GM18526 (cell line): ENCODE results near the gene PLD5.

ENCODE experiments used
- POLR2A ChIP-seq: IDR thresholded peaks from 3 replicates; pipeline ENCODE4 v1.6.1; 2011; ENCODE audit not compliant: insufficient read length; ENCODE audit errors: extremely low read depth

The PLD5 gene

GRCh38 chr1:242189591-242189990 is 334.9 kb downstream of the PLD5 start:
- TF ChIP-seq POLR2A, result no peak

- TF ChIP-seq POLR2A, result no peak
Observed at GRCh38 chr1:242187816-242188215, 336.7 kb downstream of the PLD5 start.

GRCh38 chr1:242187171-242187570 is 337.3 kb downstream of the PLD5 start:
- TF ChIP-seq POLR2A, result no peak

- no peak for TF ChIP-seq POLR2A
Observed at GRCh38 chr1:242185731-242186130, 338.8 kb downstream of the PLD5 start.

- no peak for TF ChIP-seq POLR2A
Observed at GRCh38 chr1:242184955-242185354, 339.5 kb downstream of the PLD5 start.

- TF ChIP-seq POLR2A, result no peak
Observed at GRCh38 chr1:242178924-242179708, 345.4 kb downstream of the PLD5 start.

- TF ChIP-seq POLR2A, result no peak
Observed at GRCh38 chr1:242178436-242178835, 346.1 kb downstream of the PLD5 start.

- TF ChIP-seq POLR2A, result no peak
Observed at GRCh38 chr1:242162140-242162539, 362.4 kb downstream of the PLD5 start.

- no peak for TF ChIP-seq POLR2A
Observed at GRCh38 chr1:242147096-242147976, 377.2 kb downstream of the PLD5 start.

- TF ChIP-seq POLR2A, result no peak
Observed at GRCh38 chr1:242146652-242147051, 377.8 kb downstream of the PLD5 start.

- no peak for TF ChIP-seq POLR2A
Observed at GRCh38 chr1:242140836-242141235, 383.7 kb downstream of the PLD5 start.

GRCh38 chr1:242139986-242140385 is 384.5 kb downstream of the PLD5 start:
- TF ChIP-seq POLR2A, result no peak

GRCh38 chr1:242139442-242139841 is 385.1 kb downstream of the PLD5 start:
- TF ChIP-seq POLR2A, result no peak

GRCh38 chr1:242133796-242134195 is 390.7 kb downstream of the PLD5 start:
- no peak for TF ChIP-seq POLR2A

GRCh38 chr1:242133351-242133750 is 391.1 kb downstream of the PLD5 start:
- TF ChIP-seq POLR2A, result no peak
